K562 (cell line): ENCODE measurements around the gene CDKL4. TPM values are rescaled to one million over a fixed set of nuclear protein-coding genes. Genes with fewer than 3 reads are reported as not detected.

Source experiments
- ARID2 ChIP-seq: fragments of 450-650 bp; IDR thresholded peaks from 2 replicates; pipeline ENCODE4 v1.6.1; 2017; ENCODE audit warnings: antibody characterized with exemption, mild to moderate bottlenecking
- ATF7 ChIP-seq: fragments of 450-650 bp; IDR thresholded peaks from 2 replicates; pipeline ENCODE4 v1.7.1; 2014; ENCODE audit warnings: mild to moderate bottlenecking, moderate library complexity
- CHCHD3 ChIP-seq: fragments of 250-450 bp; sonication (Bioruptor Pico); IDR thresholded peaks from 2 replicates; pipeline ENCODE4 v2.1.2; 2022; ENCODE audit warnings: mild to moderate bottlenecking
- DDX20 ChIP-seq: fragments of 450-650 bp; IDR thresholded peaks from 2 replicates; pipeline ENCODE4 v1.6.1; 2016; ENCODE audit warnings: missing genetic modification characterization, low read depth, mild to moderate bottlenecking, missing compliant biosample characterization, moderate library complexity
- DEAF1 ChIP-seq: fragments of 450-650 bp; formaldehyde crosslinking; IDR thresholded peaks from 2 replicates; pipeline ENCODE4 v1.4.0; 2020; ENCODE audit warnings: mild to moderate bottlenecking, moderate library complexity
- ESRRA ChIP-seq: fragments of 450-650 bp; IDR thresholded peaks from 2 replicates; pipeline ENCODE4 v1.6.1; 2014; ENCODE audit warnings: low read depth, mild to moderate bottlenecking, moderate library complexity, borderline replicate concordance
- ETV6 ChIP-seq, 3 experiments: fragments of 150-350 bp in 1 of 3; sonication (generic) in 1 of 3; formaldehyde crosslinking in 1 of 3; IDR thresholded peaks; 2 replicates each; pipeline versions ENCODE4 v1.6.1 to v1.8.0; 2014 to 2022; ENCODE audit warnings: borderline replicate concordance in 2 of 3, low read depth in 2 of 3, antibody characterized with exemption in 1 of 3, low read length in 1 of 3, mild to moderate bottlenecking in 1 of 3, missing genetic modification reagents in 1 of 3
- HDAC6 ChIP-seq: IDR thresholded peaks from 2 replicates; pipeline ENCODE4 v1.6.1; 2012; ENCODE audit warnings: low read depth, mild to moderate bottlenecking, control low read depth, inconsistent platforms, low read length, moderate library complexity
- ILK ChIP-seq: fragments of 450-650 bp; IDR thresholded peaks from 2 replicates; pipeline ENCODE4 v1.6.1; 2016; ENCODE audit warnings: missing genetic modification characterization, low read depth, mild to moderate bottlenecking, missing compliant biosample characterization, moderate library complexity, borderline replicate concordance
- MEF2D ChIP-seq: conservative IDR thresholded peaks from 2 replicates; pipeline ENCODE4 v1.6.1; 2016; ENCODE audit warnings: low read depth, missing genetic modification characterization, missing compliant biosample characterization
- NFE2L1 ChIP-seq: fragments of 450-650 bp; IDR thresholded peaks from 2 replicates; pipeline ENCODE4 v1.6.1; 2016; ENCODE audit warnings: missing genetic modification characterization, low read depth, mild to moderate bottlenecking, missing compliant biosample characterization, moderate library complexity, borderline replicate concordance
- NFRKB ChIP-seq: fragments of 450-650 bp; IDR thresholded peaks from 2 replicates; pipeline ENCODE4 v1.6.1; 2016; ENCODE audit warnings: low read depth
- NR2C2 ChIP-seq, 2 experiments: fragments of 200-800 bp in 1 of 2; sonication (Bioruptor generic) in 1 of 2; sonication (generic) in 1 of 2; formaldehyde crosslinking in 1 of 2; IDR thresholded peaks; 2 replicates each; pipeline versions ENCODE4 v1.6.1 to v1.8.0; 2016 to 2022; ENCODE audit warnings: mild to moderate bottlenecking in 1 of 2, missing compliant biosample characterization in 1 of 2, missing genetic modification characterization in 1 of 2, missing genetic modification reagents in 1 of 2
- PHF8 ChIP-seq: fragments of 200-600 bp; sonication (generic); IDR thresholded peaks from 2 replicates; pipeline ENCODE4 v1.6.1; 2012; ENCODE audit warnings: mixed run types, mild to moderate bottlenecking, inconsistent platforms, low read length, moderate library complexity, borderline replicate concordance
- RBM39 ChIP-seq: fragments of 200-400 bp; formaldehyde crosslinking; optimal IDR thresholded peaks from 2 replicates; pipeline ENCODE3; 2018; ENCODE audit warnings: low read depth, low read length
- SMAD3 ChIP-seq: fragments of 450-650 bp; formaldehyde crosslinking; conservative IDR thresholded peaks from 2 replicates; pipeline ENCODE4 v1.4.0; 2020; ENCODE audit warnings: mild to moderate bottlenecking
- U2AF1 ChIP-seq: fragments of 200-400 bp; formaldehyde crosslinking; optimal IDR thresholded peaks from 2 replicates; pipeline ENCODE3; 2017; ENCODE audit warnings: mild to moderate bottlenecking, low read depth, low read length, moderate library complexity
- ZNF354B ChIP-seq: fragments of 250-450 bp; sonication (Bioruptor Pico); IDR thresholded peaks from 2 replicates; pipeline ENCODE4 v1.4.0; 2020
- ZSCAN32 ChIP-seq: fragments of 450-650 bp; formaldehyde crosslinking; IDR thresholded peaks from 2 replicates; pipeline ENCODE4 v1.4.0; 2020; ENCODE audit warnings: mild to moderate bottlenecking, moderate library complexity
- polyA plus RNA-seq, 8 experiments: library from polyadenylated mRNA; depleted of rRNA in 4 of 8; stranded (reverse) in 5 of 8; unstranded in 3 of 8; fragments of >200 nt; fragmentation: Nextera tagmentation in 2 of 8; fragmentation: Illumina TruSeq in 1 of 8; extraction: Ambion mirVana in 2 of 8; extraction: Trizol in 1 of 8; gene quantifications; 2 replicates each; pipeline versions ENCODE4 v1.2.1 to v1.2.3, GENCODE V29; 2011 to 2014; ENCODE audit warnings: inconsistent platforms in 1 of 8, missing spikeins in 1 of 8
- total RNA-seq, 7 experiments: library from RNA; depleted of rRNA in 6 of 7; stranded (reverse); fragments of >200 nt in 6 of 7; fragmentation: Illumina TruSeq in 2 of 7; extraction: Trizol in 2 of 7; gene quantifications; 2 replicates each; pipeline versions ENCODE4 v1.2.1 to v1.2.3, GENCODE V29; 2011 to 2021; ENCODE audit warnings: low replicate concordance in 1 of 7
- TF ChIP-seq, protein P1 (sequence below), 2 experiments: fragments of 450-650 bp; conservative IDR thresholded peaks; 2 replicates each; pipeline ENCODE4 v1.6.1; 2017; ENCODE audit warnings: mild to moderate bottlenecking in 2 of 2, moderate library complexity in 2 of 2
- TF ChIP-seq, protein P2 (sequence below): sonication (generic); formaldehyde crosslinking; IDR thresholded peaks from 2 replicates; pipeline ENCODE4 v1.8.0; 2022; ENCODE audit warnings: mild to moderate bottlenecking, low read depth, missing genetic modification reagents
- TF ChIP-seq, protein P3 (sequence below): fragments of 250-450 bp; sonication (Bioruptor Pico); IDR thresholded peaks from 2 replicates; pipeline ENCODE4 v1.8.0; 2021; ENCODE audit warnings: mild to moderate bottlenecking, moderate library complexity

The CDKL4 gene
- total and polyA plus RNA-seq, 9 of the 15 experiments (the other 6 are each of a cell fraction or from before 2014, with no cell fraction given): not detected

DNA sequence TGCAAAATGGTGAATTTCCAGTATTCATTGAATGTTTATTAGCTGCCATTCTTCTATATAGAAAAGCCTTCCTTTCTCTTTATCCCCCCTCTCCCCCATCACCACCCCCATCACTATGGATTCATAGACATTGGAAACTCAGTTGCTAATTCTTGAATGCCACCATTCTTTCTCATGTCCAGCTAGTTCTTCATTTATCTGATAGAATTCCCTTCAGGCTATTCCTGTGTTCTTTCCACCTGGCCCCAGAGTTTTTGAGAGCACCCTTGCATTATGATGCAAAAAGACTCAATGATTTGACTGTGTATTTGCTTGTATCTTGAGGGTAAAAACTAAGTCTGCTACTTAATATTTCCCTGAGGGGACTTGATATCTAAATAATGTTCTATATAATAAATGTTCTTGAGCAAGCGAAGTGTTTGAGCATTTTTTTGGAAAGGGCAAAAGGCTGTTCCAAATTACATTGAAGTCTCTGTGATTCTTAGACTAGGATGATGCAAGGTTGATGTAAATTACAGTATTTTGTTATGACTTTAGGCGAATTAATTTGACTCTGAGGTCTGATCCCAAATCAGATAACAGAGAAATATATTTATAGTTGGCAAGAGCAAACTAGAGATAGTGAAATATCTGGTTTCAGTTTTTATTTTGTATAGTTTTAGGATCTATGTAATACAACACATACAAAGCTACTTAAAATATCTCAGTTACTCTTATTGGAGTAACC, 104.1 kb downstream of the CDKL4 start (continued):
- TF ChIP-seq, protein P1, sequence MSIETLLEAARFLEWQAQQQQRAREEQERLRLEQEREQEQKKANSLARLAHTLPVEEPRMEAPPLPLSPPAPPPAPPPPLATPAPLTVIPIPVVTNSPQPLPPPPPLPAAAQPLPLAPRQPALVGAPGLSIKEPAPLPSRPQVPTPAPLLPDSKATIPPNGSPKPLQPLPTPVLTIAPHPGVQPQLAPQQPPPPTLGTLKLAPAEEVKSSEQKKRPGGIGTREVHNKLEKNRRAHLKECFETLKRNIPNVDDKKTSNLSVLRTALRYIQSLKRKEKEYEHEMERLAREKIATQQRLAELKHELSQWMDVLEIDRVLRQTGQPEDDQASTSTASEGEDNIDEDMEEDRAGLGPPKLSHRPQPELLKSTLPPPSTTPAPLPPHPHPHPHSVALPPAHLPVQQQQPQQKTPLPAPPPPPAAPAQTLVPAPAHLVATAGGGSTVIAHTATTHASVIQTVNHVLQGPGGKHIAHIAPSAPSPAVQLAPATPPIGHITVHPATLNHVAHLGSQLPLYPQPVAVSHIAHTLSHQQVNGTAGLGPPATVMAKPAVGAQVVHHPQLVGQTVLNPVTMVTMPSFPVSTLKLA (conservative IDR thresholded peaks at IDR 0.05): no peak
- no peak for TF ChIP-seq ETV6 (IDR thresholded peaks at IDR 0.05; ENCODE audit: borderline replicate concordance in 1 of 2, low read depth in 2 of 2, low read length in 1 of 2)
- TF ChIP-seq ETV6 (CRISPR knock-in tag; IDR thresholded peaks at IDR 0.05; ENCODE audit: borderline replicate concordance): no peak
- 0 out of 2 replicates have a peak, but pooled peaks have one; percentile 43 for TF ChIP-seq ZSCAN32
- TF ChIP-seq ZNF354B: no peak
- TF ChIP-seq, protein P2, sequence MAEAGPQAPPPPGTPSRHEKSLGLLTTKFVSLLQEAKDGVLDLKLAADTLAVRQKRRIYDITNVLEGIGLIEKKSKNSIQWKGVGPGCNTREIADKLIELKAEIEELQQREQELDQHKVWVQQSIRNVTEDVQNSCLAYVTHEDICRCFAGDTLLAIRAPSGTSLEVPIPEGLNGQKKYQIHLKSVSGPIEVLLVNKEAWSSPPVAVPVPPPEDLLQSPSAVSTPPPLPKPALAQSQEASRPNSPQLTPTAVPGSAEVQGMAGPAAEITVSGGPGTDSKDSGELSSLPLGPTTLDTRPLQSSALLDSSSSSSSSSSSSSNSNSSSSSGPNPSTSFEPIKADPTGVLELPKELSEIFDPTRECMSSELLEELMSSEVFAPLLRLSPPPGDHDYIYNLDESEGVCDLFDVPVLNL (CRISPR knock-in tag): no peak
- TF ChIP-seq ESRRA: no peak
- TF ChIP-seq NFRKB: no peak
- no peak for TF ChIP-seq MEF2D
- no peak for TF ChIP-seq HDAC6
- TF ChIP-seq DEAF1 (CRISPR knock-in tag): no peak
- no peak for TF ChIP-seq ILK (tag)
- no peak for TF ChIP-seq SMAD3 (CRISPR knock-in tag)
- TF ChIP-seq RBM39: no peak
- TF ChIP-seq U2AF1: no peak
- TF ChIP-seq, protein P3, sequence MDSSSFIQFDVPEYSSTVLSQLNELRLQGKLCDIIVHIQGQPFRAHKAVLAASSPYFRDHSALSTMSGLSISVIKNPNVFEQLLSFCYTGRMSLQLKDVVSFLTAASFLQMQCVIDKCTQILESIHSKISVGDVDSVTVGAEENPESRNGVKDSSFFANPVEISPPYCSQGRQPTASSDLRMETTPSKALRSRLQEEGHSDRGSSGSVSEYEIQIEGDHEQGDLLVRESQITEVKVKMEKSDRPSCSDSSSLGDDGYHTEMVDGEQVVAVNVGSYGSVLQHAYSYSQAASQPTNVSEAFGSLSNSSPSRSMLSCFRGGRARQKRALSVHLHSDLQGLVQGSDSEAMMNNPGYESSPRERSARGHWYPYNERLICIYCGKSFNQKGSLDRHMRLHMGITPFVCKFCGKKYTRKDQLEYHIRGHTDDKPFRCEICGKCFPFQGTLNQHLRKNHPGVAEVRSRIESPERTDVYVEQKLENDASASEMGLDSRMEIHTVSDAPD: no peak
- TF ChIP-seq NR2C2 (CRISPR knock-in tag; IDR thresholded peaks at IDR 0.05): no peak
- peak; percentile 14; the same call in 1 of the 2 replicates for TF ChIP-seq NR2C2 (tag; IDR thresholded peaks at IDR 0.05)
- no peak for TF ChIP-seq CHCHD3 (CRISPR knock-in tag)
- peak; percentile 64 for TF ChIP-seq ATF7
- TF ChIP-seq NFE2L1 (tag): no peak
- TF ChIP-seq ARID2: no peak
- no peak for TF ChIP-seq PHF8
- 0 out of 2 replicates have a peak, but pooled peaks have one; percentile 30 for TF ChIP-seq DDX20 (tag)
